HG03460 (cell line): ENCODE data around the gene PLCG1.
"Not testable (repeated sequence)": the region's sequence is repeated elsewhere in the genome, so short reads cannot be mapped to it uniquely, and the experiment has no call there.

Experiments
- ATAC-seq: cut with Tn5 transposase; IDR thresholded peaks from one replicate; pipeline ENCODE4 v1.9.1; 2021; ENCODE audit not compliant: unreplicated experiment

PLCG1 gene

GRCh38 chr20:41124451-41125094 is 12.8 kb upstream of the PLCG1 start:
- no peak for ATAC-seq

- ATAC-seq: no peak
These were observed 11.5 kb upstream of the PLCG1 start for GRCh38 chr20:41125530-41126457.

GRCh38 chr20:41126719-41127118 is 10.6 kb upstream of the PLCG1 start:
- no peak for ATAC-seq

- ATAC-seq: not testable (repeated sequence)
These were observed 9.0 kb upstream of the PLCG1 start for GRCh38 chr20:41128317-41128716.

GRCh38 chr20:41131594-41132387 is 5.6 kb upstream of the PLCG1 start:
- no peak for ATAC-seq

GRCh38 chr20:41132388-41132775 is 5.0 kb upstream of the PLCG1 start:
- not testable (repeated sequence) for ATAC-seq

- ATAC-seq: peak; percentile 46
These were observed 3.5 kb upstream of the PLCG1 start for GRCh38 chr20:41133709-41134361.

- ATAC-seq: no peak
These were observed 2.8 kb upstream of the PLCG1 start for GRCh38 chr20:41134362-41135186.

- no peak for ATAC-seq
These were observed 2.0 kb upstream of the PLCG1 start for GRCh38 chr20:41135187-41135887.

- no peak for ATAC-seq
These were observed 1.3 kb upstream of the PLCG1 start for GRCh38 chr20:41135888-41136679.

GRCh38 chr20:41137614-41138474 is 501 bp downstream of the PLCG1 start:
- ATAC-seq: peak; percentile 17

GRCh38 chr20:41138475-41139226 is 1.3 kb downstream of the PLCG1 start:
- no peak for ATAC-seq

- no peak for ATAC-seq
These were observed 2.1 kb downstream of the PLCG1 start for GRCh38 chr20:41139227-41140093.

GRCh38 chr20:41140226-41141133 is 3.1 kb downstream of the PLCG1 start:
- ATAC-seq: no peak
